HL-60/S4 treated with phorbol 12-myristate 13-acetate at 8.2 ng/mL for 4 days and 3 days (cell line): ENCODE measurements around the gene FRMD4B.

ENCODE experiments used
- in situ Hi-C: fragments of 300-500 bp; cut with MboI; formaldehyde crosslinking; loops from 2 replicates; pipeline ENCODE4 v1.15.0; 2022; ENCODE audit warnings: low sequenced_read_pairs

FRMD4B gene

DNA sequence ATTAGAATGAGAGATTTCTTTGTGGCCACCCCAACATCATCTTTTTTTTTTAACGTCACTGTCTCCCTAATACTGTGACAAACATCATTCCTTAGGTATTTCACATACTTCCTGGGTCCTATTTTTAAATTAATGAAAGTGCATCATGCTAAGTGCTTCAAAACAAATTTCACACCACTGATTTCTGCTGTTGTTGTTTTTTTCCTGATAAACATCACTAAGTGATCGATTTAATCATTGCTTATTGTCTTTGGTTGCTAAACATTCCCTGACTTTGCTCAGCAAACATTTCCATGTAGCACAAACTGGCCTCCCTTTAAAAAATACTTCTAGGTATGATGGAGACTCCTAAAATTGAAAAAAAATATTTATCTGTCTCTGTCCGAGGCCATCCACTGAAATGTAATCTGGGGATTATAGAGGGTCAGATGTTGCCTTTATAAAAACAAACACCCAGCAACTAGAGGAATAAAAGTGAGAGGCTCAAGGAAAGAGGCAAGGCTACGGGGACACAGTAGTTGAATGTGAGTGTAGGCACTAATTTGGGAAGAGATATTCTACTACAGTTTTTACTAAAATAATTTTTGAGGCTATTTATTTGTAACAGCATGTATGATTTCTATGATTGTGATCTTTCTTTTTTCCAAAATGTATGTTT lies 243.0 kb downstream of the FRMD4B start:
- in situ Hi-C loops, result no loop called here

DNA sequence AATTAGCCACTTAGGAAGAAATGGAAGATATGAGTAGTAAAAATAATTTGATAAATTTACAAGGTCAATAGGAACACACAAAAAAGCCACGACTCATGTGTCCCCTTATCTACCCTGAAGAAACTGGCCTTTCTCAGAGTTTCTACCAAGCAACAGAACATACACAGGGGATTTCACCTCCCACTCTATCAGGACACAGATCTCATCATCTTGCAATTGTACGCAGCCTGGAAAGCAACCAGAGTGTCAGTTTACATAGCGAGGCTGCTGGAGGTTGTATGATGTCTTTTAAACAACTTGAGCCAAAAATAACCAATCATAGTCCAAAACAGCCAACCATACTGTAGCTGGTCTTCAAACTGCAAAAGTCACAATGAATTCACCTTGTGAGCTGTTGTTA lies 243.8 kb downstream of the FRMD4B start:
- in situ Hi-C loops, result no loop called here

DNA sequence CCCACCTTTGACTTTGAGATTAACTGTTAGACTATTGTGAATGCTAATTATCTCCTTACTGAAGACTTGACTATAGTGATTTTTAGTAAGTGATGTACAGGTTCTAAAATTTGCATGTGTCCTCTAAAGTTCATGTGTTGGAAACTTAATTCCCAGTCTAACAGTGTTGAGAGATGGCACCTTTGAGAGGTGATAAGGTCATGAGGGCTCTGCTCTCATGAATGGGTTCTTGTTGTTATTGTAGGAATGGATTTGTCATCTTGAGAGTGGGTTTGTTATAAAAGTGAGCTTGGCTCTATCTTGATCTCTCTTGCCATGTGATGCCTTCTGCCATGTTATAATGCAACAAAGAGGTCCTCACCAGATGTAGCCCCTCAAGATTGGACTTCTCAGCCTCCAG lies 244.6 kb downstream of the FRMD4B start:
- in situ Hi-C loops, result no loop called here

DNA sequence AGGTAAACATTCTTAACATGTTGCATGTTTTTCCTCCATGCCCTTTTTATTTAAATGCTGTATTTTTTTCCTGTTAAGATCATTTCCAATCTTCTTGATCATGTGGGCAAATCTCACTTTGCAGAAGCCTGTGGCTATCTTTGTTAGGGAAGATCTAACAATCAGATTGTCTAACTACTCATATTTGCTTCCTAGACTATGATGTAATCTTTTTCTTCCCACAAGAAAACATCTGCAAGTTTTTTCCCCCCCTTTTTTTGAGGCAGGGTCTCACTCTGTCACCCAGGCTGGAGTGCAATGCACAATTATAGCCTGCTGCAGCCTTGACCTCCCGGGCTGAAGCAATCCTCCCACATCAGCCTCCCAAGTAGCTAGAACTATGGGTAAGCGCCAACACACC lies 248.5 kb downstream of the FRMD4B start:
- in situ Hi-C loops, result no loop called here

DNA sequence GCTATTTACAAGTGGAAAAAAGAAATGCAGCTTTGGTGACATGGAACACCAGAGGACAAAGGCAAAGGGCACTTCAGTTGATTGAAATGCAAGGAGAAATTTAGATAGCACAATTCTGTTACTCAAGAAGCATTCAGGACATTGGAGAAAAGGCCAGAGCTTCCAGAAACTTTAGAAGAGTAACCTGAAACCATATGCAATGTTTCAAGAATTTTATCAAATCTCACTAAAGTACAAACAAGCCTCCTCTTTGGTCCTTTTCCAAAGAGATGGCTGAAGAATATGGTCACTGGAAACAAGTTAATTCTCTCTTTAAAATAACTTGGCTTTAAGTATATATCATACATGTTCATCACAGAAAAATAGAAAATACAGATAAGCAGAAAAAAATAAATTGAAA lies 248.9 kb downstream of the FRMD4B start:
- in situ Hi-C loops, result no loop called here

DNA sequence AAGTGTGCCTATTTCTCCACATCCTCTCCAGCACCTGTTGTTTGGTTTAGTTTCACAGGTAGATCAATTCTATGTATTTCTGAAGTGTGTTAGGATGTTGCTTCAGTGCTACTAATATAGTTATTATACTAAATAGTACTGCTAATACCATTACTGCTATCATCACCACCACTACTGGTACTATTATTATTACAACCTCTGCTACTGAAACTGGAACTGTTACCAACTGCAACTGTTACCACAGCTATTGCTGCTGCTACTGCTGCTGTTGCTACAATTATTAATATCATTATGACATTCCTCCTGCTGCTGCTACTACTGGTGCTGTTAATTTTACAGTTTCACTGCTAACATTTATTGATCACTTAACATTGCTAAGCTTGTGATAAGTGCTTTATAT lies 255.2 kb downstream of the FRMD4B start:
- in situ Hi-C loops, result no loop called here

DNA sequence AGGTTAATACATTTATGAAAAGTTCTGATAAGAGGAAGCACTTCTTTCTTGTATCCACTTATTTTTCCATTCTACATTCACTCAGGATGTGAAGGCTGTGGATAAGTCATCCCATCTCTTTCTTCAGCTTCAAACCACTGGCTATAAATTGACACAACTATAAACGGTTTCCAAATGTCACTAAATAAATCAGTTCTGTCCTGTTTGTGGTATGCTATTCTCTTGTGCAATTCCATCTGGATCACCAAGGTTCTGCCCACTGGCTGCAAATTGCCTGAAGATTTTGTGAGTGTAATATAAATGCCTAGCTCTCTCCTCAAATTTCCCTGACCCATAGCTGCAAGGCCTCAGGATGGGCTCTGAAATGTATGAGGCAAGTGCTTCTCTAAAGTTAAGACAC lies 256.4 kb downstream of the FRMD4B start:
- in situ Hi-C loops, result no loop called here

DNA sequence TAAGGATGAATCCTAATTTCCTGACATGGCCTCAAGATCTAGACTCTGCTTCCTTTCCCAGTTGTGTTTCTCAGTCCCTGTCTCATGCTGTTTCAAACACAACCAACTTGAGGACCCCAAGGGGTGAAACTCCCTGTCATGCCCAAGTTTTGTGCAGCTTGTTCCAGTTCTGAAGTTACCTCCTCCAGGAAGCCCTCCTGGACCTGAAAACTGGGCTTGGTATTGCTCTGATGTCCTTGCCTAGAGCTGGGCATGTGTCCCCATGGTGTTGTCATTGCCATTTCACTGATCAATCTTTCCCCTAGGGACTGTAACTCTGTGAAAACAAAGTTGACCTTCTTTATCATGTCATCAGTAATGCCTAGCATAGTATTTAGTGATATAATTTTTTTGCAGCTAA lies 257.4 kb downstream of the FRMD4B start:
- in situ Hi-C loops, result no loop called here

DNA sequence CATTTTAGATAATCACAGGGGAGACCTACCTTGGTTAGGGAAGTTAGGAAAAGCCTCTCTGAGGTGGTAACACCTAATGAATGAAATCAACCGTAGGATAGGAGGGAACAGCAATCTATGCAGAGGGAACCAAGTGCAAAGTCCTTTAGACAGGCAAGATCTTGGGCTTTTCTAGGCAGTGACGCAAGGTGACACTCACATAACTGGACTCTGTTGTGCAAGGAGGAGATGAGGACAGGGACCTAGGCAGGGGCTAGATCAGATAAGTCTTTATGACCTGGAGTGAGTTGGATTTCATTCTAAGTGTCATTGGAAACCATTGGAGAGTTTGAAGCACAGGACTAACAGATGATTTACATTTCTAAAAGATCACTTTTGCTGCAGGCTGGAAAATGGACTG lies 258.9 kb downstream of the FRMD4B start:
- in situ Hi-C loops, result no loop called here

DNA sequence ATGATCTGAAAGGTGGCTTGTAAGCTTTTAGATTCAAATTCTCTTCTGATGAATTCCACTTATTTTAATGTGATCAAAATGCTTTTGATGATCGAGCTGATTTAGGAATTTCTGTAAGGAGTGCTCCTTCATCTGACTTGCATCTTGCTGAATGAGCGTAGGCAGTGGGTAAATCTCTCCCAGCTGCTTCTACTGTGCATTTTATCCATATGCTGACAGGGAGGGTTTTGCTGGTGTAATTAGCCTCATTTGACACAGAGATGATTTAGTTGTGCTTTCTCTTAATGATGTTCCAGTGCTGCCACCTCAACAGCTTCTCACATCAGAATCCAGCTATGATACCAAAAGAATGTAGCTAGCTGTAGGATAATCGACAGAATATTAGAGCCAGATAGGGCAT lies 259.7 kb downstream of the FRMD4B start:
- in situ Hi-C loops, result no loop called here

DNA sequence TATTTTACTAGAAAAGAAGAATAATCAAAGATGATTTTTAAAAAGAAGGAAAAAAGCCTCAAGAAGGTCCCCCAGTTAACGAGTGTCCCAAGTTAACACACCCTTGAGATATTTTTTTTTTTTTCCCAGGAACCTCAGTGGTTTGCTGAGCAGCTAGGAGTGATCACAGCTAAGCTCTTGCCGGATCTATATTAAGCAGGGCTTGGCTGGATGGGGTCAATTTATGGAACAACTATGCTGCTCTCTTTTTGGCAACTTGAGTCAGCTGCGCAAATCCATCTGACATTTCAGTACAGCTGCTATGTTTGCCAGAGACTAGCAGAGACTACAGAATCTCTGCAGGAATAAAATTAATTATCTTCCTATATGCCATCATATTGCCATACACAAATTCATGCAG lies 263.5 kb downstream of the FRMD4B start, which contains the start of gene LMOD3:
LMOD3 (minus strand) TSS at position 193 of the 400 bp plus-strand sequence. CDS start 209 bp downstream, outside the sequence.
- in situ Hi-C loops, result no loop called here

DNA sequence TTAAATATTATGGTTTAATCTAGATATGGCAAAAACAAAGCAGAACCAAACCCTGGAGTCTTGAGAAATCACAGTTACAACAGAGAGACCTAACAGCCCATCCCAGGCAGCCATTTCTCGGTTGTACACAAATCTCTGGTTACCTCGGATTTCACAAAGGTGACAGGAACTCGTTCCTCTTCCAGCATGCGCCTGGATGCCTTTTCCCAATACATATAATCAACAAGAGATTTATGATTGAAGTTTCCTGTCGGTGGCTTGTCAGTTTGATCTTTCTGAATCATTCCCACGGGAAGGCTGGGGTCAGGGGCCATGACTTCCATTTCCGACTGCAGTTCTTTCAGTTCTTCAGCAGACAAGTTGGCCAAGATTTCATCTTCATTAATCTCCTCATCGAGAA lies 263.9 kb downstream of the FRMD4B start:
- in situ Hi-C loops, result no loop called here

DNA sequence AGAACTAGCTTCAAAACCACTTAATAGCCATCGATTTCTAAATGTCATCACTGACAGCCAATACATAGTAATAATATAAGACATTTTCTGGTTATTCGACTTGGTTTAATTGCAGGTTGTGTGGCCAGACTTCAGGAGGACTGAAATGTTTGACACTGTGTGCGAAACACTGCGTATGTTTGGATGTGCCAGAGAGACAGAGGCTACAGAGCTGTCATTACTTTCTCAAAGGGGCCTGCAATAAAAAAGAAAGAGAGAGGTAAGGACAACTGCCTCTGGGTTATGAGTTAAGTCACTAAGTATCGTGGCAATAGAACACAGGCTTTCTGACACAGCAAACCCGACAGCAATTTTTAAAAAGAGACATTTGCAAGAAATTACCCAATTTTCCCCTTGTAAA lies 264.4 kb downstream of the FRMD4B start:
- in situ Hi-C loops, result no loop called here

DNA sequence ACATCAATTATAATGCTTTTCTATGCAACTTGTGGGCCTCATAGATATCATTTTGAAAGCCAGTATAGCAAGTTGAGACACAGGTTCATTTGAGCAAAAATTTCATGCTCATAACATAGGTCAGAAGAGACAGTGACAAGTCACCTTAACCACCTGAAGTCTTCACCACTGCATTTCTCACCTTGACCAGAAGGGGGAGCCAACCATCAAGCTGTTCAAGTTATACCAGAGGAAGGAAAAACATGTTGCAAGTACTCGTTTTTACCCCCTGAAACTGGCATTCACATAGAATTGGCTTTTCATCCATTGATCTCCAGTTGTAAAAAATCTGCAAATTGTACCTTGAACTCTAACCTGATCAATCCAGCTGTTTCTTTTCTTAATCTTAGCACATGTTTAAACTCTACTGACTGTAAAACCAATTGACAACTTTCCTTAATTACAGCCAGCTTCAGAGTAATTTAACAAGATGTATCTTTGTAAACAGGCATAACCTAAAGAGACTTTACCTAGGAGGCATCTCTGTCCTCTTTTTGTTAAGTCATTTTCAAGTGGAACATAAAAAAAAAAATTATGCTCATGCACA lies 264.9 kb downstream of the FRMD4B start:
- in situ Hi-C loops, result no loop called here
